ACC112 (cell line): Measurements from ENCODE around the gene OR2AT4.
"Not testable (repeated sequence)": the region's sequence is repeated elsewhere in the genome, so short reads cannot be mapped to it uniquely, and the experiment has no call there.

Source experiments
- H2AFZ ChIP-seq: fragments of 200-600 bp; sonication (generic); one replicate; pipeline ENCODE4 v1.6.0; 2017; ENCODE audit warnings: antibody characterized with exemption, low read length; ENCODE audit not compliant: unreplicated experiment
- H3K27ac ChIP-seq: fragments of 200-600 bp; sonication (generic); 2 replicates; pipeline ENCODE4 v1.5.1; 2014; ENCODE audit warnings: low read depth, mild to moderate bottlenecking, antibody characterized with exemption, low read length, moderate library complexity
- H3K27me3 ChIP-seq: fragments of 200-600 bp; sonication (generic); 2 replicates; pipeline ENCODE4 v1.6.1; 2014; ENCODE audit warnings: mild to moderate bottlenecking, antibody characterized with exemption, low read length, moderate library complexity, mixed read lengths; ENCODE audit not compliant: insufficient read depth
- H3K36me3 ChIP-seq: fragments of 200-600 bp; sonication (generic); 2 replicates; pipeline ENCODE4 v1.6.1; 2016; ENCODE audit warnings: mild to moderate bottlenecking, antibody characterized with exemption, low read length, moderate library complexity, mixed read lengths; ENCODE audit not compliant: insufficient read depth
- H3K4me1 ChIP-seq: fragments of 200-600 bp; sonication (generic); one replicate; pipeline ENCODE4 v1.6.1; 2016; ENCODE audit warnings: low read length, mixed read lengths; ENCODE audit not compliant: insufficient read depth, unreplicated experiment, control insufficient read depth
- H3K4me3 ChIP-seq: fragments of 200-600 bp; sonication (generic); 2 replicates; pipeline ENCODE4 v1.5.1; 2014; ENCODE audit warnings: mild to moderate bottlenecking, low read depth, low read length
- H3K79me2 ChIP-seq: fragments of 200-600 bp; sonication (generic); one replicate; pipeline ENCODE4 v1.6.0; 2016; ENCODE audit warnings: low read length; ENCODE audit not compliant: control insufficient read depth, unreplicated experiment, insufficient read depth

OR2AT4 gene

GRCh38 chr11:75068559-75068958 is 28.1 kb downstream of the OR2AT4 start:
- peaks cover 64% of the 10 kb centered on the region for H3K27me3 ChIP-seq
- H3K36me3 ChIP-seq, result no peaks in the 10 kb centered on the region
- no peak overlapping the region for H3K4me3 ChIP-seq
- H3K79me2 ChIP-seq, result no peaks in the 10 kb centered on the region
- peaks cover 11% of the 10 kb centered on the region for H3K4me1 ChIP-seq
- H3K27ac ChIP-seq, result no peak overlapping the region
- no peak overlapping the region for H2AFZ ChIP-seq

DNA sequence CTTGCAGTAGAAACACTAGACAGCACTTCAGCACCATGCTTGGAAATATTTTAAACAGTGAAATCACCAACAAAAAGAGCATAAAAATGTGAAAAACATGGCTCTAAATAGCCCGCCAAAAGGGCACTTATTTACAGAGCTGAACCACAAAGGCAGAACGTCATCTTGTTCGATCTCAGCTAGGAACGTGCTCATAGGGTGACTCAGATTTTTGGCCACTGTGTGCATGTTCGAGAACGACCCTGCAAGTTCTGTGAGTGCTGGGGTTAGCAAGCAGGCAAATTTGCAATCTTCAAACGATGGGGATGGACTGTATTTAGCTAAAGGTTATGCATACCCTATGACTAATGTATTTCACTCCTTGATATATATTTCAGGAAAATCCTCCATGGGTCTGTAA is 30.6 kb downstream of the OR2AT4 start:
- no peak overlapping the region for H2AFZ ChIP-seq

GRCh38 chr11:75063741-75064314 is 32.8 kb downstream of the OR2AT4 start:
- Histone ChIP-seq H3K36me3 (no peaks in the 10 kb centered on the region), H3K4me1 (peaks cover 12% of the 10 kb centered on the region), H2AFZ (no peak overlapping the region), H3K27ac (no peak overlapping the region), H3K79me2 (no peaks in the 10 kb centered on the region), H3K4me3 (no peak overlapping the region), H3K27me3 (peaks cover 36% of the 10 kb centered on the region)

More for the DNA sequence above, 30.6 kb downstream of the OR2AT4 start:
- no peaks in the 10 kb centered on the region for H3K79me2 ChIP-seq
- H3K4me3 ChIP-seq, result no peak overlapping the region
- H3K4me1 ChIP-seq, result peaks cover 12% of the 10 kb centered on the region
- H3K27me3 ChIP-seq, result peaks cover 51% of the 10 kb centered on the region
- no peak overlapping the region for H3K27ac ChIP-seq
- no peaks in the 10 kb centered on the region for H3K36me3 ChIP-seq

GRCh38 chr11:75059299-75059698 is 37.4 kb downstream of the OR2AT4 start:
- Histone ChIP-seq H3K27me3 (peaks cover 29% of the 10 kb centered on the region), H2AFZ (no peak overlapping the region), H3K79me2 (no peaks in the 10 kb centered on the region), H3K4me3 (no peak overlapping the region), H3K4me1 (peaks cover 6% of the 10 kb centered on the region), H3K36me3 (no peaks in the 10 kb centered on the region), H3K27ac (no peak overlapping the region)

DNA sequence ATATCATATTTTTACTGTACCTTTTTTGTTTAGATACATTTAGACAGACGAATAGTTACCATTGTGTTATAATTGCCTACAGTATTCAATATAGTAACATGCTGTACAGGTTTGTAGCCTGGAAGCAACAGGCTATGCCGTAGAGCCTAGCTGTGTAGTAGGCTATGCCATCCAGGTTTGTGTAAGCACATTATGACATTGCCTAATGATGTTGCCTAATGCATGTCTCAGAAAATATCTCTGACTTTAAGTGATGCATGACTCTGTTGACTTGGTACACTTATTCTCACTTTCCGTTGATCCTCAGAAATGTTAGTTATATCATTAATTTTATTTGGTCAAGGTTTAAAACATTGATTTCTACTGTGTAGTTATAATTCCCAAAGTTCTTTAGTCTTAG is 39.9 kb downstream of the OR2AT4 start:
- Histone ChIP-seq H2AFZ (no peak overlapping the region), H3K27ac (no peak overlapping the region), H3K27me3 (peaks cover 30% of the 10 kb centered on the region), H3K4me1 (no peaks in the 10 kb centered on the region), H3K36me3 (no peaks in the 10 kb centered on the region), H3K79me2 (no peaks in the 10 kb centered on the region), H3K4me3 (no peak overlapping the region)

DNA sequence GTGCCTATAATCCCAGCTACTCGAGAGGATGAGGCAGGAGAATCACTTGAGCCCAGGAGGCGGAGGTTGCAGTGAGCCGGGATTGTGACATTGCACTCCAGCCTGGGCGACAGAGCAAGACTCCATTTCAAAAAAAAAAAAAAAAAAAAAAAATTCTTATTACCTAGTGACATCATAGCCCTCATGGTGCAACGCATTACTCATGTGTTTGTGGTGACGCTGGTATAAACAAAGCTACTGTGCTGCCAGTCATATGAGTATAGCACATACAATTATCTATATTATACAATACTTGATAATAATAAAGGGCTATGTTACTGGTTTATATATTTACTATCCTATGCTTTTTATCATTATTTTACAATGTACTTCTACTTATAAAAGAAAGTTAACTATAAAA is 41.2 kb downstream of the OR2AT4 start:
- no peaks in the 10 kb centered on the region for H3K4me1 ChIP-seq
- no peaks in the 10 kb centered on the region for H3K79me2 ChIP-seq
- no peaks in the 10 kb centered on the region for H3K36me3 ChIP-seq
- H3K27ac ChIP-seq, result no peak overlapping the region
- H3K4me3 ChIP-seq, result no peak overlapping the region
- no peak overlapping the region for H2AFZ ChIP-seq
- H3K27me3 ChIP-seq, result peaks cover 26% of the 10 kb centered on the region

GRCh38 chr11:75052457-75052856 is 44.2 kb downstream of the OR2AT4 start:
- no peaks in the 10 kb centered on the region for H3K4me1 ChIP-seq
- no peaks in the 10 kb centered on the region for H3K79me2 ChIP-seq
- H2AFZ ChIP-seq, result no peak overlapping the region
- peaks cover 10% of the 10 kb centered on the region for H3K27me3 ChIP-seq
- H3K27ac ChIP-seq, result no peak overlapping the region
- H3K4me3 ChIP-seq, result no peak overlapping the region
- no peaks in the 10 kb centered on the region for H3K36me3 ChIP-seq

GRCh38 chr11:75051043-75051442 is 45.6 kb downstream of the OR2AT4 start:
- no peaks in the 10 kb centered on the region for H3K36me3 ChIP-seq
- peaks cover 10% of the 10 kb centered on the region for H3K27me3 ChIP-seq
- H3K4me1 ChIP-seq, result no peaks in the 10 kb centered on the region
- no peaks in the 10 kb centered on the region for H3K79me2 ChIP-seq
- H3K27ac ChIP-seq, result no peak overlapping the region
- H3K4me3 ChIP-seq, result no peak overlapping the region
- H2AFZ ChIP-seq, result no peak overlapping the region

- Histone ChIP-seq H3K79me2 (no peaks in the 10 kb centered on the region), H3K27me3 (peaks cover 10% of the 10 kb centered on the region), H3K36me3 (no peaks in the 10 kb centered on the region), H2AFZ (no peak overlapping the region), H3K27ac (no peak overlapping the region), H3K4me3 (no peak overlapping the region), H3K4me1 (no peaks in the 10 kb centered on the region)
Measured at GRCh38 chr11:75050516-75050915, 46.2 kb downstream of the OR2AT4 start.

- not testable (repeated sequence) for H2AFZ ChIP-seq, H3K4me1 ChIP-seq, H3K79me2 ChIP-seq, H3K27ac ChIP-seq, H3K36me3 ChIP-seq, H3K27me3 ChIP-seq, H3K4me3 ChIP-seq
Measured at GRCh38 chr11:75049501-75050266, 47.0 kb downstream of the OR2AT4 start.

GRCh38 chr11:75047191-75047590 is 49.5 kb downstream of the OR2AT4 start:
- no peak overlapping the region for H3K27ac ChIP-seq
- H3K36me3 ChIP-seq, result no peaks in the 10 kb centered on the region
- H3K27me3 ChIP-seq, result no peaks in the 10 kb centered on the region
- no peak overlapping the region for H2AFZ ChIP-seq
- H3K4me1 ChIP-seq, result no peaks in the 10 kb centered on the region
- no peak overlapping the region for H3K4me3 ChIP-seq
- H3K79me2 ChIP-seq, result no peaks in the 10 kb centered on the region
